GM18520 (cell line): ENCODE results near the gene PKD1L1.
"Not testable (repeated sequence)": the region's sequence is repeated elsewhere in the genome, so short reads cannot be mapped to it uniquely, and the experiment has no call there.

Experiments used
- ATAC-seq: cut with Tn5 transposase; IDR thresholded peaks from one replicate; pipeline ENCODE4 v1.9.1; 2021; ENCODE audit not compliant: unreplicated experiment

Gene PKD1L1

DNA sequence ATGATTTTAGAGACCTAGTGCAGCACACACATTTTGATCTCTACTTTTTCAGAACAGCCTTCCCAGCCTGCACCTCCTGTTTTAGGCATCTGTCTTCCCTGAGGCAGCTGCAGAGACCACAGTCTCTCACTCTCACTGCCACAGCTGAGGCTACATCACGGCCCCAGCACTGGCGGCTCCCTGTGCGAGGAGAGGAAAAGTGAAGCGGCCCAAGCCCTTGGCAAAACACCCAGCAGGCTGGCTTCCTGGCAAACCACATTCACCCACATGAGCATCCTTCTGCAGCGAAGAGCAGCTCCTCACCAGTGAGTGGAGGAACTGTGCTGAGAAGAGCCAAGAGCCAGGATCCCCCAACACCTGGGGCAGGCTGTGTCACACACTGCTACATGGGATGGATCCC is 17.2 kb upstream of the PKD1L1 start:
- no peak for ATAC-seq

DNA sequence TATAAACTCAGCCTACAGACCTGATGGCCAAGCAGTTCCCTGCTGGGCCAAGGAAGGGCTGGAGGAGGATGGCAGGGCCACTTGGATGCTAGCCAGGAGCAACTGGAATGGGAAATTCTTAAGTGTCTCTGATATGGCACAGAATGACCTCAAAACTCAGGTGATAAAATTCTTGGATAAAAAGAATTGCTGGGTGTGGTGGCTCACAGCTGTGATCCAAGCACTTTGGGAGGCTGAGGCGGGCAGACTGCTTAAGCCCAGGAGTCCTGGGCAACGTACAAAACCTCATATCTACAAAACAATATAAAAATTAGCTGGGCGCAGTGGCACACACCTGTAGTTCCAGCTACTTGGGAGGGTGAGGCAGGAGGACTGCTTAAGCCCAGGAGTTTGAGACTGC is 14.0 kb upstream of the PKD1L1 start:
- no peak for ATAC-seq

DNA sequence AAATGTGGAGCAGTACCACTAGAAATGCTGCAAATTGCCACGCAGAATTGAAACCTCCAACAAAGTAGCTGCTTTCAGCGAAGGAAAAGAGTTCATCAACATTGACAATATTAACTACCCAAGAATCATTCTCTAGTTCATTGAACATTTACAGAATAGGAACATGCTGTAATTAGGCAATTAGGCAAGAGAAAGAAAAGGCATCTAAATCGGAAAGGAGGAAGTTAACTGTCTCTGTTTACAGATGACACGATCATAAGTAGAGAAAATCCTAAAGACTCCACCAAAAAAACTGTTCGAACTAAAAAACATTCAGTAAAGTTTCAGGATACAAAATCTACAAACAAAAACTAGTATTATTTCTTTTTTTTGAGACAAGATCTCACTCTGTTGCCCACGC is 8.9 kb upstream of the PKD1L1 start:
- no peak for ATAC-seq

DNA sequence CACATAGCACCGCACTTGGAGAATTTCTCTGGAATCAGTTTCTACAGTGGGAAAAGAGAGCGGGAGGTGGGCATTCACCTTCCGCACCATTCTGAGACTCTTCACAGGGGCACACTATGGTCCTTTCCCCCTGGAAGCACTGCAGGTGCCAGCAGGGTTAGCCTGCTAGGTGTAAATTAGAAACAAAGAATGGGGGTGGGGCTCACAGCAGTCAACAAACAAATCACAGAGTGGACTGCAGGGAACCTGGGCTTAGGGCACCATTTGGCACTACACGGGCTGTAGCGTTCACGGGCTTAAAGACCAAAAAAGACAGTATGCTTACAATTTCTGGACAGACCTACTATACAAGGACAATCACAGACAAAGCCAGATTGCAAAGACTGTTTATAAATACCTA is 8.0 kb upstream of the PKD1L1 start:
- no peak for ATAC-seq

DNA sequence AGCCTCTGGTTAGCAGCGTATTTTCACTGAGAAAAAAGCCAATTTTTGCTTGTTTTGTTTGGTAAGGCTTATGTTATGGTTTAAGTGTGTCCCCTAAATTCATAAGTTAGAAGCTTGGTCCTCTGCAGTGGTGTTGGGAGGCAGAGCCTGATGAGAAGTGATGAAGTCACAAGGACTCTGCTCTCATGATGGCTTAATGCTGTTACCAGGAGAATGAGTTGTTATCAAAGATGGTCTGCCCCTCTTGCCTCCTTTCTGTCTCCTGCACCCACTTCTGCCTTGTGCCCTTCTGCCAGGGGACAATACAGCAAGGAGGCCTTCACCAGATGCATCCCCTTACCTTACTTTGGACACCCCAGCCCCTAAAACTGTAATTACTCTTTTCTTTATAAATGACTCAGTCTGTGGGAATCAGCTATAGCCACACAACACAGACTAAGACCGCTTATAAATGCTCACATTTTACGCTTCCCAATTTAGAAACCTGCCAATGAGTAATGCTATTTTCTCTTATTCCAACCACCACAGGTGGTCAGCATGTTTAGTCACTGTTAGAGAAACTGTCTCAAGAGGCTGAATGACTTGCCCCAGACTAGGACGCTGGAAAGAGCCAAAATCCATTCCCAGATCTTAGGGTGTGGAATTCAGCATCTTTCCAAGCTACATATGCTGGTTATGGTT is 6.1 kb upstream of the PKD1L1 start:
- ATAC-seq, result peak; percentile 64

DNA sequence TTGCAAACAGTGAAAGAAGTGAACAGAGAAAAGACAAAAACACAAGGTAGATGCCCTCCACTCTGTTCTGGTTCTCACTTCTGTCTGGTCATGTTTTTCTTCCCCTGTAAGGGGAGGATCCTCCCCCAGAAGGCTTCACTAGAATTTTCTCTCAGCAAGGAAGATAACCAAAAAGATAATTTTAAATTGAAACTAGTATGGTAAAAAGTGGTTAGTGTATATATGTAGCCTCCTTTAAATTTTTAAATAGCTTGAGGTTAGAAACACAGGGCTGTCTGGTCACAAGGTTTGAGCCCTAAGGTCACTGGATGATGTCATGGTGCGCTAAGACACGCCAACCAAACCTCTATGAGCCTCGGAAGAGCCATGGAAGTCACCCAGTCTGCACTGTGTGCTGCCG is 5.6 kb upstream of the PKD1L1 start:
- peak; percentile 50 for ATAC-seq

DNA sequence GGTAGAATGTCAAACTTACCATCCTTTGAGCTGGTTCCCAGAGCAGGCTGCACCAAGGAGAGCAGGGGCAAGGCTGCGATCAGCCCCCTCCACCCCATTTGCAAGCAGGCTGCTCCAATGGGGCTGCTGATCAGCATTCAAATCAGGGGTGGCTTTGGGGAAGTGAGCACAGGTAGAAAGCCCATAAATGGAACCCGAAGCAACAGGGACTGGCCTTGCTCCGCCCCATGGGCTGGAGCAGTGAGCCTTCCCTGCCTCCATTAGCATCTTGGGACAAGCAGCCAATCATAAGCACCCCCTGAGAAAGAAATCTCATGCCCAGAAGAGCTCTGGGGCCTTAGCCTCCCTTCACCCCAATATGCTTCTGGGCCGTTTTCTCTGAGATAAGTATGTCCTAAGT is 4.0 kb upstream of the PKD1L1 start:
- no peak for ATAC-seq

DNA sequence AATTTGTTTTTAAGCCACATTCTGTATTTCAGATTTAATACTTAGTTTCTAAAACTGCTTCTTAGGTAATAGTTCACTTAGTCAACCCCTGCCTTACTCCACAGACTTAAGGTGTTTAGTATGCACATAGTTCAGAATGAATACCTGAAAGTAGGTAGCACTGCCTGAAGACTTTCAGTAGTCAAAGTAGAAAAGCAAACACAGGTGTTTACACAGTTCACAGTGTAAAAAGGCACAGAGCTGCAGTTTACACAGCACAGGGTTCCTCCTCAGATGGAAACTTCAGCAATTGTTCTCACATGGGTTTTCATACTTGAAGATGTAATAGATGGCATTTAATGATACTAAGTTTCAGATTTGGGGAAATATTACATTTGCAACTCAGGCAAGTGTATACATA is 3.1 kb upstream of the PKD1L1 start:
- ATAC-seq, result no peak

DNA sequence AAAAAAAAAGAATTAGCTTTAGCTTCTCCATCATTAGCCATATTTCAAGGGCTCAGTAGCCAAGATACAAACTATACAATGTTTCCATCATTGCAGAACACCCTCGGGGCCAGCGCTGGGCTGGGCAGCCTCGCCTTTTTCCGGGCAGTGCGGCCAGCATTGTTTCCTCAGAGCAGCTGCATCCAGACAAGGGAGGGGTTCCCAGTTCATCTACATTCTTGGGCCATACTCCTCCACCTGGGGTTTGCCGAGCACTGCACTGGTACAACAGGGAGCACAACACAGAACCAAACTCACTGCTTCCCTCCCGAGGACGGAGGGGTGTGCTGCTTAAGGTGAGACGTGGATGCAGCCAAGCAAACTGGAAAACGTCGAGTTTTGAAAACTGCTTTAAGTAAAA is 2.4 kb upstream of the PKD1L1 start:
- ATAC-seq, result no peak

DNA sequence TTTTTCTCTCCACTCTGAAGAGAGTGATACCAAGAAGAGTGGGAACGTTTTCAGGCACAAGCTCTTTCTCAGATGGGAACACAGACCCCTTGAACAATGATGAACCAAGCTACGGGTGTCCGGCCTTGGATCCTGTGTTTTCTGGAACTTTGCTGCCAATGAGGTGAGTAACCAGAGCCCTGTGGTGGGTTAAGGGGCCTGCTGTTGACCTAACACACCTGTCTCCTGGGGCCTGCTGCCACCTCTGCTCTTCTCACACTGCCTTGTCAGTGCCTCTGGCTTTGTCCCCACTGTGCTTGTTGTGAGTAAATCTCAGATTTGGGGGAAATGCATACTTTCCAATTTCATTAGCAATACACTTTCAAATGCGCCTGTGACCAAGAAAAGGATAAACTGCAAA is 1.4 kb upstream of the PKD1L1 start:
- no peak for ATAC-seq

DNA sequence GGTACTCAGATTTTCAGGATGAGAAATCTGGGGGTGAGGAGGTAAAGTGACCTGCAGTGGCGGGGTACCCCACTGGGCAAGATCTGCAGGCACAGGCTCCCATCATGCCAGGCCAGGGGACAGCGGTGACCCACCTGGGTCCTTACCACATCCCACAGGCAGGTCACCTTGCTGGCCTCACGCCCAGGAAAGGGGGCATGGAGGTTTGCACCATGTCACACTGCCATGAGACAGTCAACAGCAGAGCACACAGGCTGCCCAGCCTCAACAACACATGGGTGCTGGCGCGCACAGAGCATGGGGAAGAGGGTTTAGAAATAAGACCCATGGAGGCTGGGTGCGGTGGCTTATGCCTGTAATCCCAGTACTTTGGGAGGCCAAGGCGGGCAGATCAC is 914 bp downstream of the PKD1L1 start:
- no peak for ATAC-seq

DNA sequence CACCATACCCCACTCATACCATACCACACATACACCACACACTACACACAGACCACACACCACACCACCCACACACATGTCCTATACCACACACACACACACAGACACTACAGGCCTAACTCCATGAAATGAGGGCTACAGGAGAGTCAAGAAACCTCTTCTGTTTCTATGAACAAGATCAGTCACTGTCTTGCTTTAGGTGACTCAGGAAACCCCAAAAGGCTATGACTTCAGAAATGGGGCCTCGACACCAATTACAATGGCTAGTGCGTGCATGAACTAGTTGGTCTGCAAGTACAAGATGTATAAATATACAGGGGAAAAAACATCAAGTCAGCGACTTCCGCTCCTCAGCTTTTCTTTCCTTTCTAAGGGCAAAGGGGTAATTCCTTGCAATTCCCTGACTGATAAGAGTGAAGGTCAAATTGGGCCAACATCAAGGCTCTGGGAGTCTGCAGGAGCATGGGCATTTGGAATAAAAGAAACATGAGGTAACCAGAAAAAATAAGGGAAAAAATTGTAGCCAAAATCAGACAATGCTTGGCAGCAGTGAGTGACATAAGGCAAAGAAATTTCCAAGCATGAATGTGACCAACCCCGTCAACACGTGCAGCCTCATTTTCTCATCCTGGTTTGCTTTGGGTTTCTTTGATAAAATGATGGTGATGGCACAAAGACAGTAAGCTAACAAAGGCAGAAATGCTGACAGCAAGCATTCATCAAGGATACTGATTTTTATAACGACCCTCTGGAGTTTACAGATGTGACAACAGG is 1.5 kb downstream of the PKD1L1 start:
- no peak for ATAC-seq

DNA sequence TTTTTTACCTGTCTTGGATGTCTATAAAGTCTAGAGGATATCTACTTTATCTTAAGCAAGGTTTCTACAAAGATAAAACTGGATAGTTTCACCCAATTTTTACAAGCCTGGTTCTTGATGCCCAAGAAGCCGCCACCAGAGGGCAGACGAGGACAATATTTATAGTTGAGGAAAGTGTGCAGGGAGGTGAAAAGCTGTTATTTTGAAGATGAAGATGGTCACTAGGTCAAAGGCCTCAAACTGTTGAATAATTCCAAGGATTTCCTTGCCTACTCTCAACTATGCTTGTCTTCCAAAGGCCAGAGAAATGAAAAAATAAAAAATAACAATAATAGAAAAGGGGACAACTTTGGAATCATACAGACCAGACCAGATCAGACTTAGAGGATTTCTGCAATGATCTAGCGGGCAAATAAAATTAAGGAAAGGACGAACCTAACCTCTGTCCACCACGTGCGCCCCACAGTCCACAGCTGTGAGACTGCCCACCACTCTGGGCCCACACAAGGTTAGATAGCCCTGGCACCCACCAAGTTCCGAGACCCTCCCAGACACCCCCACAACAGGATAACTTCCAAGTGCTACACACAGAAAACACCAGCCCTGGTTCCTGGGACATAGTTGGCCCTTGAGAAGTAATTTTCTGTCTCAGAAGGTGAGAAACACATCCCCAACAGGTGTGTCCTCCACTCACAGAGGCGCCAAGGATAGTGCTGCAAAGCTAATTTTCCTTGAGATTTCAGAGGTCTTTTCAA is 2.8 kb downstream of the PKD1L1 start:
- peak; percentile 46 for ATAC-seq

DNA sequence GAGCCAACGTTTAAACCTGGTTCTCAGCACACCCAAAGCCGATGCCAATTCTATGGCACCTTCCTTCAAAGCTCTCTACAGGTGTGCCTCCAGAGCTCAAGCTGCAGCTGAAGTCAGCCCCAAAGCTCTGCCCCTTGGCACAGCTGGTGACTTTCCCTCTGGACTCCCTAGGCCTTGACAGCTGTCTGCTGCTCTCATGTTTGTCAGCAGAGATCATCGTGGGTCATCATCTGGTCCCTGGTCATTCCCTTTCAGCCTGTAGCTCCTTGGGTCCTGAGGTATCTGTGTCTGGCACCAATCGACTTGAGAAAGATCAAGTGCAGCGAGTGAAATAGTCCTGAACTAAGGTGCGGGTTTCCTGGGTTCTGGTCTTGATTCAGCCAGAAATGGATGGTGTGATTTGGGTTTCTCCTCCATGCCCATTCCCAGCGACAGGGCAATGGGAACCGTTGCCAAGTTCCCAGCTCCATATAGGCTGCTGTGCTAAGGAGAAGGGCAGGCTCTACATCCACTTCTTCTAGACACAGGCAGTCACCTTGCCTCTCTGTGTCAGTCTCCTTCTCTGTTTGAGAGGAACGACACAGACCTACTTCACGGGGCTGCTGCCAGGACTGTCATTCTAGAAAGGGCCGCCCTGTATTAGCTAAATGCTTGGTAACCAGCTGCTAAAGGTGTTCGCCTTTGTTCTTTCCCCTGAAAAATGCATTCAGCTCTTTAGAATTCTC is 3.6 kb downstream of the PKD1L1 start:
- ATAC-seq, result no peak

DNA sequence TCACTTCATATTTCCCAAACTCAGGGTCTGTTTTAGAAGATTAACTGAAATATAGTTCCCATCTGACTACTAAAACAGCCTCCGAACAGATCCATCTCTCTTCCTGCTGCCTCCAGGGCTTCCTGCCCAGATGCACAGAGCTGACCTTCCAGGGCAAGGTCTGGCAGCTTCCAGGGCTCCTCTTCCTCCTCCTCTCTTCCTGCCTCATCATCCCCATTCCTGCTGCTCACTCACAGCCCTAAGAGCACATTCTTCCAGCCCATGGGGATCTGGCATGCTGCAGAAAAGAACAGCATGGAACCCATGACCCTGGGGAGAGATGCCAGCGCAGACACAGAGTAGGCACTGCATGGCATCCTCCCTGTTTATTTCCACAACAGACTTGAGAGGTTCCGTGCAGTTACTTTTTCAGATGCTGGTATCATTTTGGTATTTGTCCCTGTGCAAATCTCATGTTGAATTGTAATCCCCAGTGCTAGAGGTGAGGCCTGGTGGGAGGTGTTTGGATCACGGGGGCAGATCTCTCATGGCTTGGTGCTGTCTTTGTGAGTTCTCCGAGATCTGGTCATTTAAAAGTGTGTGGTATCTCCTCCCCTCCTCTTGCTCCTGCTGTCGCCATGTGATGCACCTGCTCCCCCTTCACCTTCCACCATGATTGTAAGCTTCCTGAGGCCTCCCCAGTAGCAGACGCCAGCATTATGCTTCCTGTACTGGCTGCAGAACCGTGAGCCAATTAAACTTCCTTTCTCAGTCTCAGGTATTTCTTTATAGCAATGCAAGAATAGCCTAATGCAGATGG is 4.4 kb downstream of the PKD1L1 start:
- ATAC-seq, result no peak

DNA sequence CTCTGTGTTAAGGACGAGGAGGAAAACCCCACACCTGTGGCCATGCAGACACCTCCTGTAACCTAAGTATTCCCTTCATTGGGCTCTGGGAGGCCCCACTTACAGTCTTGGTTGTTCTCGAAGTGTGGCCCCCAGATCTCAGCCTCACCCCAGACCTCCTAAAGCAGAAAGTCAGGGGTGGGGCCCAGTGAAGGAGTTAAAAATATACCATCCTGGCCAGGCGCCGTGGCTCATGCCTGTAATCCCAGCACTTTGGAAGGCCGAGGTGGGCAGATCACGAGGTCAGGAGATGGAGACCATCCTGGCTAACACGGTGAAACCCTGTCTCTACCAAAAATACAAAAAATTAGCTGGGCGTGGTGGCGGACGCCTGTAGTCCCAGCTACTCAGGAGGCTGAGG is 5.6 kb downstream of the PKD1L1 start:
- ATAC-seq, result not testable (repeated sequence)

DNA sequence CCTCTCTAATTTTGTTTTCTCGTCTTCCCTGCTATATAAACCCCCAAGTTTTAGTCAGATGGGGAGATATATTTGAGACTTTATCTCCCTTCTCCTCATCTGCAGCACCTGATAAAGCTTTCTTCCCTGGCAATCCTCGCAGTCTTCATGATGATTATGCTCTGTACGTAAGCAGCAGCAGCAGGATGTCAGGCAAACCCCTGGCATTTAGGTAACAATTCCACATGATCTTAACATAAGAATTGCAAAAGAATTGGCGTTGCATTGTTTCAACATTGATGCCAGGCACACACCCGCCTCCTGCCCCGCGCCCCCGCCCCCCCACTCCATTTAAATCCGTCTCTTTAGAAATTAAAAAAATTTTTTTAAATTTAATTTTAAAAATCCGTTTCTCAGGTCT is 6.1 kb downstream of the PKD1L1 start:
- no peak for ATAC-seq

DNA sequence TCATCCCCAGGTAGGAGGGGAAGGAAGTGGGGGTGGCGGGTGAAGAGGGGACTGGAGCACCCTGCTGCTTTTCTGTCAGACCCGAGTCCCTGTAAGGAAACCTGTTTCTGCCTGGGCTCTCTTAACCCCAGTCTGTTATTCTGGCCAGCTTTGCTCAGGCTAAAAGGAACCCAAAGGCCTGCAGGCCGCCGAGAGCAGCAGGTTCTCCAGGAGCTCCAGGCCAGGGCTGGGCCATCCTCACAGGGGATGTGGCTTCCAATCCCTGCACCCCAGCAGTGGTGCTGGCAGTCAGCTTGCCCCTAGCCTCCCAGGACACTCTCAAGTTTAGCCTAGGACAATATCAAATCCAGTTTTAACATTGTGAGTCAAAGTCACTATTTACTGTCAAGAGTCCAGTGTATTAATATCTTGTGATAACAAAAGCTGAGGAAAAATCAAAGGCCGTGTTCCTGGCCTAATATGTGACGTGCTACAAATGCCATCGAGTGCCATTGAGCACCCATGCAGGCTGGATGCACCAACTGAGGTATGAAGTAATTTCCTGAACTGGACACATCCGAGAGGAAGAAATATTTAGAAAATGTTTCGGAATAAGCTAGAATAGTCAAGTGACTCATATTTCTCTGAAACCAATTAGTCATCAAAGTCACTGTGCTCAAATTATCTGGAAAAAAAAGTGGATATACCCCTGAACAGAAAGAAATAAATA is 7.0 kb downstream of the PKD1L1 start:
- ATAC-seq, result no peak

DNA sequence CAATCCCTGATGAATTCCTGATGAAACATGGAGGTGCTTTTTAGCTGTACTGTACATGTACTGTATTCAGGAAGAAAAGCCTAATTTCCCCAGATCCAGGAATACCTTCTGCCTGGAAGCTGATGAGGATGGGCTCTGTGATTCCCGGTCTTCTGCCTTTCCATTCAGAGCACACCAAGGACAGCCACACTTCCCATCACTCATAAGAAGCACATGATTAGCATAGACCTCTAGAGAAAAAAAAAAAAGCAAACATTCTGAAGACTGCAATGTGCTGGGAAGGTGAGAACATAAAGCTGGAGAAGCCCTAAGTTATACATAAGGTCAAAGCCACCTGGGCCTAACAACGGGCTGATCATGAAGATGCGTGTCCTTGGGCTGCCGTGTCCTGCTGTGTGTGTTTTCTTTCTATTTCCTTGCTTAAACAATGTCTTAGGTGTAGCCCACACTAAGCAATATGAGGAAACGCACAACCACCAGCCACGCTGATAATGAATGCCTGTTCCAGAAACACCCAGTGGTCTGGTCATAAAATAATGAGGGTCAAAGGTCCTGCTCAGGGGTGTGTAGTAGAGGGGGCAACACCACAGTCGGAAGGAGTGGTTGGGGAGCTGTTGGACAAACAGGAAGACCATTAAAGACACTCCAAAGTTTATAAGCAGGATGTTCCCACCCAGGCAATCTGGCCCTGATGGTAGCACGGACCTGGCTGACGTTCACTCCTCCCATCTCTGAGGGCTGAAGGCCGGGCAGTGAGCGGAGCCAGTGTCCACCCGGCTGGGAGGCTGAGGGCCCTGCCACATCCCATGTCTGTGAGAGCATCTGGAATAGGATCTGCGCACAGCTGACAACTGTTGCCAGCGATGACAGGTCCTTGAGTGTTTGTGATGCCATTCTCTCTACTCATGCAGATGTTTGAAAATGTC is 7.9 kb downstream of the PKD1L1 start:
- no peak for ATAC-seq
